Mesenchymal stem cell (in vitro differentiated cells and primary cell): ENCODE results near the gene EHD2.

ENCODE experiments used
- DNase-seq: peaks from one replicate; pipeline ENCODE4 v3.0.0-alpha.2; 2013
- H2AFZ ChIP-seq: one replicate; pipeline ENCODE4 v1.6.1; 2013; ENCODE audit warnings: low read depth, mild to moderate bottlenecking, control low read depth, inconsistent platforms, low read length, moderate library complexity
- H2AK5ac ChIP-seq: 2 replicates; pipeline ENCODE4 v1.6.1; 2013; ENCODE audit warnings: low read length, moderate library complexity, mild to moderate bottlenecking, inconsistent platforms; ENCODE audit not compliant: severe bottlenecking
- H2BK120ac ChIP-seq: one replicate; pipeline ENCODE4 v1.6.1; 2013; ENCODE audit warnings: low read depth, mild to moderate bottlenecking, inconsistent platforms, low read length, moderate library complexity
- H2BK12ac ChIP-seq, 2 experiments: one replicate each; pipeline ENCODE4 v1.6.1; 2013; ENCODE audit warnings: inconsistent platforms in 2 of 2, low read length in 2 of 2, mild to moderate bottlenecking in 2 of 2, moderate library complexity in 2 of 2, control low read depth in 1 of 2
- H2BK15ac ChIP-seq: one replicate; pipeline ENCODE4 v1.6.1; 2013; ENCODE audit warnings: mild to moderate bottlenecking, low read depth, inconsistent platforms; ENCODE audit not compliant: poor library complexity, severe bottlenecking
- H2BK5ac ChIP-seq: 2 replicates; pipeline ENCODE4 v1.6.1; 2013; ENCODE audit warnings: low read depth, mild to moderate bottlenecking, low read length, control low read depth, inconsistent platforms; ENCODE audit not compliant: poor library complexity, severe bottlenecking
- H3K14ac ChIP-seq, 2 experiments: one replicate each; pipeline ENCODE4 v1.6.1; 2013; ENCODE audit warnings: inconsistent platforms in 2 of 2, low read length in 2 of 2, control low read depth in 1 of 2, mild to moderate bottlenecking in 1 of 2, moderate library complexity in 1 of 2
- H3K18ac ChIP-seq, 2 experiments: one replicate each; pipeline ENCODE4 v1.6.1; 2013; ENCODE audit warnings: inconsistent platforms in 2 of 2, low read length in 2 of 2, control low read depth in 1 of 2, low read depth in 1 of 2, mild to moderate bottlenecking in 1 of 2
- H3K23ac ChIP-seq, 2 experiments: one replicate each; pipeline ENCODE4 v1.6.1; 2013; ENCODE audit warnings: inconsistent platforms in 2 of 2, low read length in 2 of 2, mild to moderate bottlenecking in 2 of 2, moderate library complexity in 2 of 2, control low read depth in 1 of 2
- H3K27ac ChIP-seq: 2 replicates; pipeline ENCODE4 v1.5.1; 2013; ENCODE audit warnings: mild to moderate bottlenecking, moderate library complexity, low read length, control low read depth, inconsistent platforms; ENCODE audit not compliant: poor library complexity, severe bottlenecking
- H3K27me3 ChIP-seq, 2 experiments: 2 replicates each; pipeline versions ENCODE4 v1.6.1 to v1.7.0; 2013; ENCODE audit warnings: low read length in 2 of 2, mild to moderate bottlenecking in 2 of 2, moderate library complexity in 2 of 2, control low read depth in 1 of 2, inconsistent platforms in 1 of 2; ENCODE audit not compliant: control insufficient read depth in 1 of 2, insufficient read depth in 1 of 2
- H3K36me3 ChIP-seq, 2 experiments: 2 replicates each; pipeline versions ENCODE4 v1.6.1 to v1.7.0; 2013; ENCODE audit warnings: low read length in 2 of 2, control low read depth in 1 of 2, inconsistent platforms in 1 of 2, low read depth in 1 of 2, mild to moderate bottlenecking in 1 of 2; ENCODE audit not compliant: insufficient read depth in 2 of 2, control insufficient read depth in 1 of 2
- H3K4ac ChIP-seq, 2 experiments: one replicate each; pipeline ENCODE4 v1.6.1; 2013; ENCODE audit warnings: inconsistent platforms in 2 of 2, low read length in 2 of 2, mild to moderate bottlenecking in 2 of 2, moderate library complexity in 2 of 2, control low read depth in 1 of 2, low read depth in 1 of 2
- H3K4me1 ChIP-seq: 2 replicates; pipeline ENCODE4 v1.6.1; 2013; ENCODE audit warnings: low read depth, low read length, control low read depth; ENCODE audit not compliant: control insufficient read depth, insufficient read depth
- H3K4me2 ChIP-seq: 2 replicates; pipeline ENCODE4 v1.6.1; 2013; ENCODE audit warnings: low read length, mild to moderate bottlenecking, inconsistent platforms; ENCODE audit not compliant: poor library complexity, severe bottlenecking
- H3K4me3 ChIP-seq, 2 experiments: 2 replicates each; pipeline versions ENCODE4 v1.5.1 to v1.7.0; 2013; ENCODE audit warnings: low read length in 2 of 2, mild to moderate bottlenecking in 2 of 2, control low read depth in 1 of 2, low read depth in 1 of 2; ENCODE audit not compliant: insufficient read depth in 1 of 2
- H3K79me1 ChIP-seq: replicated peaks from 2 replicates; pipeline ENCODE4 v1.6.1; 2013; ENCODE audit warnings: mild to moderate bottlenecking, control low read depth, low read length, inconsistent platforms; ENCODE audit not compliant: poor library complexity, severe bottlenecking
- H3K9ac ChIP-seq: 2 replicates; pipeline ENCODE4 v1.7.0; 2013; ENCODE audit warnings: mild to moderate bottlenecking, low read length, moderate library complexity
- H3K9me3 ChIP-seq: 2 replicates; pipeline ENCODE4 v1.7.0; 2013; ENCODE audit warnings: mild to moderate bottlenecking, low read length; ENCODE audit not compliant: control insufficient read depth
- H4K8ac ChIP-seq: one replicate; pipeline ENCODE4 v1.6.1; 2013; ENCODE audit warnings: inconsistent platforms, mild to moderate bottlenecking, low read length, moderate library complexity
- H4K91ac ChIP-seq: one replicate; pipeline ENCODE4 v1.6.1; 2013; ENCODE audit warnings: mild to moderate bottlenecking, low read length, inconsistent platforms
- WGBS: methylation state at CpG from one replicate; pipeline ENCODE4 v1.1.7; 2013; ENCODE audit warnings: mixed read lengths; 5-methylcytosine and 5-hydroxymethylcytosine counted together

Gene EHD2

DNA sequence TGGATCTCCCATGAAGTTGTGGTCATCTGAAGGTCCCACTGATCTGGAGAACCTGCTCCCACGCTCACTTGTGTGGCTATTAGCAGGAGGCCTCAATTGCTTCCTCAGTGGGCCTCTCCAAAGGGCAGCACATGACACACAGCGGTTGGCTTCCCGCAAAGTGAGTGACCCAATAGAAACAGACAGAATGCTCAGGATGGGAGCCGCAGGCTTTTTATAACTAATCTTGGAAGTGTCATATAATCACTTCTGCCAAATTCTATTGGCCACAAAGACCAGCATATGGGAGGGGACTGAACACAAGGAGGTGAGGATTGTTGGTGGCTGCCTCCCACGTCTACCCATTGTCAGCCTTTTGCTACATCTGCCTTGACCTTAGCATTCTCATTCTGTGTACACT, 22.1 kb upstream of the EHD2 start:
- Histone ChIP-seq H3K4ac (no peak overlapping the region), H2BK120ac (no peak overlapping the region), H3K4me2 (no peak overlapping the region), H3K36me3 (peaks cover 32 to 51% of the 10 kb centered on the region in 2 experiments), H3K9ac (no peak overlapping the region), H2AFZ (no peak overlapping the region), H3K14ac (no peak overlapping the region), H3K9me3 (no peaks in the 10 kb centered on the region), H3K23ac (no peak overlapping the region), H2BK5ac (no peak overlapping the region), H3K18ac (no peak overlapping the region), H3K27me3 (no peaks in the 10 kb centered on the region), H4K91ac (no peak overlapping the region), H2BK12ac (no peak overlapping the region), H3K27ac (no peak overlapping the region), H3K4me1 (peaks cover 2% of the 10 kb centered on the region), H3K4me3 (no peak overlapping the region), H2BK15ac (no peak overlapping the region), H3K79me1 (peaks cover 36% of the 10 kb centered on the region), H2AK5ac (no peak overlapping the region), H4K8ac (no peak overlapping the region)
- DNase-seq = no peak
- 96% methylated on average over 2 of the region's 5 CpGs for WGBS

DNA sequence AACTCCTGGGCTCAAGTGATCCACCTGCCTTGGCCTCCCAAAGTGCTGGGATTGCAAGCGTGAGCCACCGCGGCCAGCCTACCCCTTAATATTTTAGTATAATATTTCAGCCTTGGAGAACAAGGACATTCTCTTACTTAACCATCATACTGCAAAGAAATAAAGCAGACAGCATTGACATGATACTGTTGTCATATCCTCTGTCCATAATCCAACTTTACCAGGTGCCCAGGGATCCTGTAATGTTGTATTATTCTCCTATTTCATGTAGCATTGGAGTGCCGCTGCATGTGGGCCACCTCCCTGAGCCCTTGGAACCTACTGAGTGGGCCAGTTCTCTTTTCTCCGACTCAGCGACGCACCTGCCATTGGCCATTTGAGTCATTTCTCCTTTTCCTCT, 21.4 kb upstream of the EHD2 start:
- Histone ChIP-seq H3K23ac (no peak overlapping the region), H2BK15ac (no peak overlapping the region), H2AFZ (no peak overlapping the region), H2BK12ac (no peak overlapping the region), H3K4ac (no peak overlapping the region), H3K9me3 (no peaks in the 10 kb centered on the region), H3K4me1 (peaks cover 2% of the 10 kb centered on the region), H2AK5ac (no peak overlapping the region), H3K4me3 (no peak overlapping the region), H2BK120ac (no peak overlapping the region), H4K8ac (no peak overlapping the region), H3K27ac (no peak overlapping the region), H4K91ac (no peak overlapping the region), H2BK5ac (no peak overlapping the region), H3K4me2 (no peak overlapping the region), H3K18ac (no peak overlapping the region), H3K27me3 (no peaks in the 10 kb centered on the region), H3K9ac (no peak overlapping the region), H3K14ac (no peak overlapping the region), H3K79me1 (peaks cover 36% of the 10 kb centered on the region), H3K36me3 (peaks cover 35 to 56% of the 10 kb centered on the region in 2 experiments)
- DNase-seq = no peak
- WGBS = 89% methylated on average over 4 of the region's 7 CpGs

DNA sequence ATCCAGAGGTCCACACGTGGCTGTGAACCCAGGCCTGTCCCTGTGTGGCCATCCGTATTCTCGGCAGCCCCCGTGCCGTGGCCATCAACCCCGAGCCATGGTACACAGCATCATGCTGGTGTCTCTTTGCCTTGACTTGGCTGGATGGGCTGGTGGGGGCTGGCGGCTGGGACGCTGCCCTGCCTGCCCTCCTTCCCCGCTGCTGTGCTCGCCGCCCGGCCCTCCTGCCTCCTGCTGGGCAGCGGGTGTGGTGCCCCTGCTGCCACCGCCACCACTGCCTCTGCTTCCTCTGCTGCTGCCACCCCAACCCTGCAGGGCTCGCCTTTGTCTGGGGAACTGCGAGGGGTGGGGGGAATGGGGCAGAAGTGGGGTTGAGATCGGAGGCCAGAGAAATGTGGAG, 19.7 kb upstream of the EHD2 start:
- Histone ChIP-seq H3K4me2 (no peak overlapping the region), H2BK15ac (no peak overlapping the region), H2BK120ac (no peak overlapping the region), H4K8ac (no peak overlapping the region), H3K4me1 (peaks cover 4% of the 10 kb centered on the region), H3K14ac (no peak overlapping the region), H2AFZ (no peak overlapping the region), H3K27me3 (no peaks in the 10 kb centered on the region), H4K91ac (no peak overlapping the region), H3K4me3 (no peak overlapping the region), H3K79me1 (peaks cover 34% of the 10 kb centered on the region), H3K23ac (no peak overlapping the region), H2AK5ac (no peak overlapping the region), H3K9me3 (no peaks in the 10 kb centered on the region), H3K18ac (no peak overlapping the region), H3K9ac (no peak overlapping the region), H2BK12ac (no peak overlapping the region), H3K4ac (no peak overlapping the region), H3K36me3 (peaks cover 38 to 60% of the 10 kb centered on the region in 2 experiments), H2BK5ac (no peak overlapping the region), H3K27ac (no peak overlapping the region)
- 91% methylated on average over 15 of the region's 17 CpGs for WGBS
- DNase-seq = no peak

DNA sequence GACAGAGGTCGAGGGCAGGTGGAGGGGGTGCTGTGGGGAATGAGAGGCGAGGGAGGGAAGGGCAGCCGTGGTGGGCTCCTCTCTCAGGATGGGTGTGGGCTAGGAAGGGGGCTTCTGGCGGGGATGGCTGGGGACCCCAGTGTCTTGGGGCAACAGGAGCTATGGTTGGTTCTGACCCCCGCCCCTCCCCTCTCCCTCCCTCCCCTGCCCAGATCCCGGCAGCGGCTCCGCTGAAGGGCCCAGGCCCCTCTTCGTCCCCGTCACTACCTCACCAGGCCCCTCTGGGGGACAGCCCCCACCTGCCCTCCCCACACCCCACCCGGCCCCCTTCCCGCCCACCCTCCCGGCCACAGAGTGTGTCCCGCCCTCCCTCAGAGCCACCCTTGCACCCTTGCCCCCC, 19.3 kb upstream of the EHD2 start:
- DNase-seq = no peak
- Histone ChIP-seq H3K9me3 (no peaks in the 10 kb centered on the region), H3K27ac (no peak overlapping the region), H2BK12ac (no peak overlapping the region), H3K27me3 (no peaks in the 10 kb centered on the region), H3K23ac (no peak overlapping the region), H3K4me2 (no peak overlapping the region), H2BK15ac (no peak overlapping the region), H3K4me1 (peaks cover 4% of the 10 kb centered on the region), H2BK120ac (no peak overlapping the region), H2BK5ac (no peak overlapping the region), H4K8ac (no peak overlapping the region), H3K36me3 (peaks cover 41 to 64% of the 10 kb centered on the region in 2 experiments), H3K18ac (no peak overlapping the region), H3K4ac (no peak overlapping the region), H2AK5ac (no peak overlapping the region), H3K79me1 (peaks cover 33% of the 10 kb centered on the region), H3K14ac (no peak overlapping the region), H2AFZ (no peak overlapping the region), H3K4me3 (no peak overlapping the region), H4K91ac (no peak overlapping the region), H3K9ac (no peak overlapping the region)
- WGBS = 100% methylated on average over 1 of the region's 14 CpGs
